ENCODE data around the gene CFAP99. TPM values are rescaled to one million over a fixed set of nuclear protein-coding genes. Genes with fewer than 3 reads are reported as not detected.
A peak's percentile ranks its signal among the peaks of the same experiment; 100 is the strongest.

CFAP99 gene
- total RNA-seq, 1 donor from 2014 or later: not detected

- TF ChIP-seq, protein P1, sequence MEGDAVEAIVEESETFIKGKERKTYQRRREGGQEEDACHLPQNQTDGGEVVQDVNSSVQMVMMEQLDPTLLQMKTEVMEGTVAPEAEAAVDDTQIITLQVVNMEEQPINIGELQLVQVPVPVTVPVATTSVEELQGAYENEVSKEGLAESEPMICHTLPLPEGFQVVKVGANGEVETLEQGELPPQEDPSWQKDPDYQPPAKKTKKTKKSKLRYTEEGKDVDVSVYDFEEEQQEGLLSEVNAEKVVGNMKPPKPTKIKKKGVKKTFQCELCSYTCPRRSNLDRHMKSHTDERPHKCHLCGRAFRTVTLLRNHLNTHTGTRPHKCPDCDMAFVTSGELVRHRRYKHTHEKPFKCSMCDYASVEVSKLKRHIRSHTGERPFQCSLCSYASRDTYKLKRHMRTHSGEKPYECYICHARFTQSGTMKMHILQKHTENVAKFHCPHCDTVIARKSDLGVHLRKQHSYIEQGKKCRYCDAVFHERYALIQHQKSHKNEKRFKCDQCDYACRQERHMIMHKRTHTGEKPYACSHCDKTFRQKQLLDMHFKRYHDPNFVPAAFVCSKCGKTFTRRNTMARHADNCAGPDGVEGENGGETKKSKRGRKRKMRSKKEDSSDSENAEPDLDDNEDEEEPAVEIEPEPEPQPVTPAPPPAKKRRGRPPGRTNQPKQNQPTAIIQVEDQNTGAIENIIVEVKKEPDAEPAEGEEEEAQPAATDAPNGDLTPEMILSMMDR (conservative IDR thresholded peaks at IDR 0.05): no peak
- peaks cover 11% of the 10 kb centered on the region for H3K4me1 Mint-ChIP-seq
- H3K9me3 Mint-ChIP-seq: no peaks in the 10 kb centered on the region
- DNase-seq (ENCODE audit: low read depth, low spot score): no peak
- H3K36me3 Mint-ChIP-seq (ENCODE audit: low read depth): no peaks in the 10 kb centered on the region
- H3K27ac Mint-ChIP-seq (ENCODE audit: unreplicated experiment): no peak overlapping the region
- H3K4me3 Mint-ChIP-seq: no peak overlapping the region
- H3K27me3 Mint-ChIP-seq (ENCODE audit: low read depth): peaks cover 53% of the 10 kb centered on the region
Observed at GRCh38 chr4:2409381-2409783, 9.4 kb upstream of the CFAP99 start.

- Mint-ChIP-seq H3K4me3 (no peak overlapping the region), H3K9me3 (no peaks in the 10 kb centered on the region), H3K27me3 (ENCODE audit: low read depth) (peaks cover 75% of the 10 kb centered on the region), H3K4me1 (peaks cover 11% of the 10 kb centered on the region), H3K27ac (ENCODE audit: unreplicated experiment) (no peak overlapping the region), H3K36me3 (ENCODE audit: low read depth) (no peaks in the 10 kb centered on the region)
- TF ChIP-seq, protein P1 (conservative IDR thresholded peaks at IDR 0.05): no peak
- DNase-seq (ENCODE audit: low read depth, low spot score): no peak
Observed at GRCh38 chr4:2411786-2412510, 6.8 kb upstream of the CFAP99 start.

DNA sequence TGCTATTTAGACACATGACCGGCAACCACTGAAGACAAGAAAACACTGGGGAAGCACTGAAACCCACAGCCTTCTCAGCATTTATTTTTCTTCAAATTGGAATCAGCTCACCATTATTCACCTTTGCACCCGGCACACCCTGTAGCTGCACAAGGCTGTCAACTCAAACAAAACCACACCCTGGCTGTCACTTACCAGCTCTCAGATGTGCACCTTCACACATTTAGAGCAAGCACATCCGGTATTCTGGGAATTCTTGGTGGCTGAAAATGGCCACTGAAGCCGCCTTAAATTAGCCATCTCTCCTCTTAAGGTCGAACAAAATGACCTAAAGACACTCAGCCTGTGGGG lies 6.2 kb upstream of the CFAP99 start:
- peaks cover 74% of the 10 kb centered on the region for H3K27me3 Mint-ChIP-seq (ENCODE audit: low read depth)
- no peaks in the 10 kb centered on the region for H3K9me3 Mint-ChIP-seq
- TF ChIP-seq, protein P1 (conservative IDR thresholded peaks at IDR 0.05): no peak
- no peak overlapping the region for H3K27ac Mint-ChIP-seq (ENCODE audit: unreplicated experiment)
- H3K36me3 Mint-ChIP-seq (ENCODE audit: low read depth): no peaks in the 10 kb centered on the region
- no peak overlapping the region for H3K4me3 Mint-ChIP-seq
- DNase-seq (ENCODE audit: low read depth, low spot score): no peak
- peaks cover 11% of the 10 kb centered on the region for H3K4me1 Mint-ChIP-seq

- Mint-ChIP-seq H3K4me1 (peaks cover 11% of the 10 kb centered on the region), H3K36me3 (ENCODE audit: low read depth) (no peaks in the 10 kb centered on the region), H3K9me3 (no peaks in the 10 kb centered on the region), H3K27ac (ENCODE audit: unreplicated experiment) (no peak overlapping the region), H3K4me3 (no peak overlapping the region), H3K27me3 (ENCODE audit: low read depth) (peaks cover 76% of the 10 kb centered on the region)
- TF ChIP-seq, protein P1 (conservative IDR thresholded peaks at IDR 0.05): peak; percentile 48
- peak; percentile 32 for DNase-seq (ENCODE audit: low read depth, low spot score)
Observed at GRCh38 chr4:2412885-2413716, 5.7 kb upstream of the CFAP99 start.

DNA sequence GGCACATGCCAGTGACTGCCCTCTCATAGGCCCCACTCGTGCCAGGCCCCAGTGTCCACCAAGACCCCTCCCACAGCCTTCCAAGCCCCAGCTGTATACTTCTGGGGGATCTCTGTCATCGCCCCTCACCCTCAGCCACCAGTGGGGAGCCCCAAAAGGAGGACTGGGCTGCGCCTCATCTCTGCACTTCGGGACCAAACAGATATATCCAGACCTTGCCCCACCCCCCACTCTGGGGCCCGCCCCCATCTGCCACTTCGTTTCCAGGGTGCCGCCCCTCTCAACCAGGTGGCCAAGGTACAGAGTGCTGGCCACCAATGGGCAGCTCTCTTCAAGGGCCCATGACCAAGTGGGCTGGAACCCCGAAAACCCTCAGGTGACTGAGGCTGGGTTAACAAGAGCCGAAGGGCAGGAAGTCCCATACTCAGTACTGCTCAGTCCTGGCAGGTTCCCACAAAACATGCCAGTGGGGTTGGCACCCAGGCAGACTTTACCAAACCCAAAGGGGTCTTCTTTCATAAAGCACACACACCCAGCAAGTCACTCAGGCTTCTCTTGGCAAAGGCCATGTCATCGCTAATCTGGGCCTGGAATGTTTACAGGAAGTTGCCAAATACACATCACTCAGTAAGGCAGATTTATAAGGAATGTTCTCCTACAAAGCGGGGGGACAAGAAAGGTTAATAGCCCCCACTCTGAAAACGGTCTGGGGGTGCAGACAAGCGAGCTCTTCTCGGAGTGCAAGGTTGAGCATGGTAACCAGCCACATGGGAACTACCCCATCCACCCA lies 4.7 kb upstream of the CFAP99 start:
- Mint-ChIP-seq H3K27me3 (ENCODE audit: low read depth) (peaks cover 79% of the 10 kb centered on the region), H3K27ac (ENCODE audit: unreplicated experiment) (no peak overlapping the region), H3K36me3 (ENCODE audit: low read depth) (no peaks in the 10 kb centered on the region), H3K4me3 (peak overlapping the region; percentile 12), H3K4me1 (peaks cover 13% of the 10 kb centered on the region), H3K9me3 (no peaks in the 10 kb centered on the region)
- DNase-seq (ENCODE audit: low read depth, low spot score): no peak
- TF ChIP-seq, protein P1 (conservative IDR thresholded peaks at IDR 0.05): no peak
